Right lung (tissue), 10 donors: Measurements from ENCODE around the gene CCT7. TPM values are rescaled to one million over a fixed set of nuclear protein-coding genes. Genes with fewer than 3 reads are reported as not detected.
A peak's percentile ranks its signal among the peaks of the same experiment; 100 is the strongest.
"Not testable (repeated sequence)": the region's sequence is repeated elsewhere in the genome, so short reads cannot be mapped to it uniquely, and the experiment has no call there.

Experiments used
- DNase-seq, 2 donors: peaks; one replicate each; pipeline ENCODE4 v3.0.0-alpha.2; 2013
- long read RNA-seq, 8 donors: transcript quantifications; one replicate each; lab custom pipeline, GENCODE V29; 2026
- polyA plus RNA-seq, 5 donors: library from polyadenylated mRNA; unstranded; fragments of 120-200 nt; gene quantifications; one replicate each; pipeline versions ENCODE4 v1.2.1 to v1.2.3, GENCODE V29; 2013; ENCODE audit warnings: inconsistent platforms in 1 of 5, low replicate concordance in 1 of 5; ENCODE audit not compliant: insufficient read length in 5 of 5, insufficient read depth in 1 of 5

The CCT7 gene
- 100 to 1,000 TPM; 211 to 233 (median 216) TPM for polyA plus RNA-seq
- long read RNA-seq, donor 1, transcript CCT7-211 (4 exons, 527 nt): minor isoform, 5 of 151 reads
- long read RNA-seq, donor 1, transcript CCT7-201 (12 exons, 1,916 nt): major isoform, 70 of 151 reads
- long read RNA-seq, donor 1, partial matches to known transcripts: 72 of 151 reads
- long read RNA-seq, donor 1, other reads (novel, unspliced or antisense): 0 of 151 reads
- long read RNA-seq, donor 2, transcript CCT7-201 (12 exons, 1,916 nt): major isoform, 46 of 133 reads
- long read RNA-seq, donor 2, partial matches to known transcripts: 78 of 133 reads
- long read RNA-seq, donor 2, other reads (novel, unspliced or antisense): 6 of 133 reads
- long read RNA-seq, donor 3, transcript CCT7-201 (12 exons, 1,916 nt): major isoform, 62 of 189 reads
- long read RNA-seq, donor 3, partial matches to known transcripts: 124 of 189 reads
- long read RNA-seq, donor 3, other reads (novel, unspliced or antisense): 0 of 189 reads
- long read RNA-seq, donor 4, transcript CCT7-201 (12 exons, 1,916 nt): major isoform, 25 of 80 reads
- long read RNA-seq, donor 4, partial matches to known transcripts: 53 of 80 reads
- long read RNA-seq, donor 4, other reads (novel, unspliced or antisense): 0 of 80 reads
- long read RNA-seq, donor 5, transcript CCT7-201 (12 exons, 1,916 nt): major isoform, 50 of 244 reads
- long read RNA-seq, donor 5, transcript CCT7-211 (4 exons, 527 nt): minor isoform, 9 of 244 reads
- long read RNA-seq, donor 5, partial matches to known transcripts: 184 of 244 reads
- long read RNA-seq, donor 5, other reads (novel, unspliced or antisense): 0 of 244 reads
- long read RNA-seq, donor 6, transcript CCT7-201 (12 exons, 1,916 nt): major isoform, 68 of 215 reads
- long read RNA-seq, donor 6, partial matches to known transcripts: 143 of 215 reads
- long read RNA-seq, donor 6, other reads (novel, unspliced or antisense): 0 of 215 reads
- long read RNA-seq, donor 7, transcript CCT7-201 (12 exons, 1,916 nt): major isoform, 43 of 123 reads
- long read RNA-seq, donor 7, partial matches to known transcripts: 76 of 123 reads
- long read RNA-seq, donor 7, other reads (novel, unspliced or antisense): 0 of 123 reads
- long read RNA-seq, donor 8, transcript CCT7-201 (12 exons, 1,916 nt): major isoform, 19 of 43 reads
- long read RNA-seq, donor 8, partial matches to known transcripts: 23 of 43 reads
- long read RNA-seq, donor 8, other reads (novel, unspliced or antisense): 0 of 43 reads

GRCh38 chr2:73233932-73234832, at the start of gene CCT7:
Gene CCT7, plus strand, starts transcription at chr2:73234308. Its CDS starts 71 bp downstream, at chr2:73234379.
- DNase-seq: peak; percentile 88 to 89

GRCh38 chr2:73185965-73186364, 48.1 kb upstream of the CCT7 start:
- no peak for DNase-seq

- no peak for DNase-seq
Measured at GRCh38 chr2:73187549-73187948, 46.6 kb upstream of the CCT7 start.

- no peak for DNase-seq
Measured at GRCh38 chr2:73197579-73197978, 36.5 kb upstream of the CCT7 start.

GRCh38 chr2:73200281-73200680, 33.8 kb upstream of the CCT7 start:
- DNase-seq: not testable (repeated sequence)

GRCh38 chr2:73202156-73203054, 31.7 kb upstream of the CCT7 start, which contains the start of gene NOTO:
Gene NOTO, plus strand, starts transcription at chr2:73202574. Its CDS starts 93 bp downstream, at chr2:73202667.
- no peak for DNase-seq

- peak; percentile 36 for DNase-seq
Measured at GRCh38 chr2:73203055-73203681, 30.9 kb upstream of the CCT7 start.

- no peak for DNase-seq
Measured at GRCh38 chr2:73205611-73206010, 28.5 kb upstream of the CCT7 start.

- no peak for DNase-seq
Measured at GRCh38 chr2:73208258-73208657, 25.9 kb upstream of the CCT7 start.

- no peak for DNase-seq
Measured at GRCh38 chr2:73210019-73210418, 24.1 kb upstream of the CCT7 start.

- DNase-seq: no peak
Measured at GRCh38 chr2:73210696-73211095, 23.4 kb upstream of the CCT7 start.

GRCh38 chr2:73212098-73212447, 22.0 kb upstream of the CCT7 start:
- DNase-seq: no peak

- peak in 1 of 2 donors; percentile 54 for DNase-seq
Measured at GRCh38 chr2:73212448-73213176, 21.5 kb upstream of the CCT7 start.

GRCh38 chr2:73214120-73215035, 19.7 kb upstream of the CCT7 start, which contains the start of gene SMYD5:
Gene SMYD5, plus strand, starts transcription at chr2:73214245. Its CDS starts 22 bp downstream, at chr2:73214267.
- DNase-seq: peak; percentile 81 to 82

- no peak for DNase-seq
Measured at GRCh38 chr2:73215254-73215653, 18.9 kb upstream of the CCT7 start.

- no peak for DNase-seq
Measured at GRCh38 chr2:73217160-73217559, 16.9 kb upstream of the CCT7 start.

- no peak for DNase-seq
Measured at GRCh38 chr2:73217826-73218225, 16.3 kb upstream of the CCT7 start.
